HCT116 (cell line): ENCODE measurements around the gene CUL5. TPM values are rescaled to one million over a fixed set of nuclear protein-coding genes. Genes with fewer than 3 reads are reported as not detected.

Experiments used
- ATAC-seq: fragments of 200-7000 bp; cut with Tn5 transposase; 2 replicates; pipeline ENCODE4 v1.9.1; 2020; ENCODE audit warnings: mild to moderate bottlenecking, moderate library complexity
- BruUV-seq: library from RNA; stranded (reverse); fragments of 400-500 nt; replicated peaks from 2 replicates; lab custom pipeline; 2021; lab: Mats Ljungman, UMichigan
- CTCF ChIA-PET: fragments of 300-600 bp; sonication (Branson Sonifier 250); formaldehyde crosslinking; loops from one replicate; lab custom pipeline; 2021; ENCODE audit warnings: antibody characterized with exemption; lab: Charles Lee
- POLR2A ChIA-PET: fragments of 300-600, 350-600 bp; sonication (Branson Sonifier 250); formaldehyde crosslinking; loops from one replicate; lab custom pipeline; 2021; ENCODE audit warnings: antibody characterized with exemption; lab: Charles Lee
- RAD21 ChIA-PET, 2 experiments: fragments of 300-600 bp; sonication (Branson Sonifier 250); formaldehyde crosslinking; loops; one replicate each; lab custom pipeline; 2023; ENCODE audit warnings: low total read pairs in 2 of 2; ENCODE audit not compliant: uncharacterized antibody in 2 of 2, unreplicated experiment in 2 of 2, low non-redundant PET in 1 of 2; lab: Charles Lee
- DNase-seq: peaks from one replicate; pipeline ENCODE4 v3.0.0-alpha.2; 2010; ENCODE audit warnings: low read depth, low spot score
- H2AFZ ChIP-seq: fragments of 200-600 bp; shearing (Covaris generic), sonication (generic); 2 replicates; pipeline ENCODE4 v1.6.1; 2017; ENCODE audit warnings: low read depth, mixed run types, mixed read lengths, antibody characterized with exemption, low read length; ENCODE audit not compliant: poor library complexity, severe bottlenecking
- H3K27ac ChIP-seq: 2 replicates; pipeline ENCODE4 v1.5.1; 2012; ENCODE audit warnings: low read depth, low read length
- H3K27me3 ChIP-seq: fragments of 200-600 bp; sonication (generic); 2 replicates; pipeline ENCODE4 v1.6.1; 2016; ENCODE audit warnings: mixed run types, low read length, mixed read lengths; ENCODE audit not compliant: insufficient read depth
- H3K36me3 ChIP-seq, 2 experiments: fragments of 200-500 bp in 1 of 2; fragments of 200-600 bp in 1 of 2; sonication (Bioruptor generic) in 1 of 2; sonication (generic) in 1 of 2; 2 replicates each; pipeline versions ENCODE4 v1.5.1 to v1.6.1; 2014 to 2016; ENCODE audit warnings: low read length in 2 of 2, inconsistent platforms in 1 of 2, mixed read lengths in 1 of 2, mixed run types in 1 of 2; ENCODE audit not compliant: insufficient read depth in 2 of 2, control insufficient read depth in 1 of 2
- H3K4me1 ChIP-seq, 2 experiments: fragments of 200-600 bp in 1 of 2; sonication (generic) in 1 of 2; 2 replicates each; pipeline versions ENCODE4 v1.5.1 to v1.6.1; 2012 to 2017; ENCODE audit warnings: low read length in 2 of 2, inconsistent platforms in 1 of 2, mild to moderate bottlenecking in 1 of 2, mixed read lengths in 1 of 2, mixed run types in 1 of 2, moderate library complexity in 1 of 2; ENCODE audit not compliant: insufficient read depth in 2 of 2, control insufficient read depth in 1 of 2
- H3K4me2 ChIP-seq: fragments of 200-600 bp; sonication (generic); 2 replicates; pipeline ENCODE4 v1.6.1; 2017; ENCODE audit warnings: mixed run types, low read length, mixed read lengths
- H3K4me3 ChIP-seq, 2 experiments: fragments of 200-600 bp in 1 of 2; sonication (generic) in 1 of 2; replicated peaks in 1 of 2; 2 replicates each; pipeline ENCODE4 v1.5.1; 2011 to 2016; ENCODE audit warnings: low read length in 2 of 2, control low read depth in 1 of 2, low read depth in 1 of 2, mild to moderate bottlenecking in 1 of 2, mixed read lengths in 1 of 2, mixed run types in 1 of 2
- H3K79me2 ChIP-seq: fragments of 200-600 bp; sonication (generic); 2 replicates; pipeline ENCODE4 v1.6.1; 2017; ENCODE audit warnings: mild to moderate bottlenecking, mixed run types, low read length, moderate library complexity, mixed read lengths; ENCODE audit not compliant: insufficient read depth
- H3K9ac ChIP-seq: fragments of 200-600 bp; sonication (generic); 2 replicates; pipeline ENCODE4 v1.6.1; 2016; ENCODE audit warnings: low read length, mixed read lengths
- H3K9me2 ChIP-seq: fragments of 200-600 bp; sonication (generic), shearing (Covaris generic); 2 replicates; pipeline ENCODE4 v1.6.1; 2017; ENCODE audit warnings: mixed run types, mild to moderate bottlenecking, moderate library complexity; ENCODE audit not compliant: insufficient read depth
- H3K9me3 ChIP-seq, 2 experiments: fragments of 200-500 bp in 1 of 2; fragments of 200-600 bp in 1 of 2; sonication (Bioruptor generic) in 1 of 2; sonication (generic) in 1 of 2; 2 replicates each; pipeline ENCODE4 v1.6.1; 2014 to 2017; ENCODE audit warnings: low read length in 2 of 2, mixed read lengths in 2 of 2, inconsistent platforms in 1 of 2, low read depth in 1 of 2, mild to moderate bottlenecking in 1 of 2, mixed run types in 1 of 2, moderate library complexity in 1 of 2; ENCODE audit not compliant: control insufficient read depth in 1 of 2, insufficient read depth in 1 of 2
- H4K20me1 ChIP-seq: fragments of 200-600 bp; sonication (generic), shearing (Covaris generic); 2 replicates; pipeline ENCODE4 v1.6.1; 2017; ENCODE audit warnings: mixed run types, mild to moderate bottlenecking, moderate library complexity; ENCODE audit not compliant: insufficient read depth
- CTCF ChIP-seq, 3 experiments: fragments of 200-600 bp in 1 of 3; sonication (generic) in 1 of 3; IDR thresholded peaks in 2 of 3; conservative IDR thresholded peaks in 1 of 3; 2 replicates each; pipeline ENCODE4 v1.5.1; 2012 to 2017; ENCODE audit warnings: low read depth in 2 of 3, low read length in 2 of 3, antibody characterized with exemption in 1 of 3, borderline replicate concordance in 1 of 3, control low read depth in 1 of 3, mild to moderate bottlenecking in 1 of 3, mixed read lengths in 1 of 3, mixed run types in 1 of 3, moderate library complexity in 1 of 3; ENCODE audit not compliant: insufficient read depth in 1 of 3
- ELF1 ChIP-seq: IDR thresholded peaks from 2 replicates; pipeline ENCODE4 v1.6.1; 2012; ENCODE audit warnings: low read depth, borderline replicate concordance
- EZH2 ChIP-seq: fragments of 200-600 bp; sonication (generic); IDR thresholded peaks from 2 replicates; pipeline ENCODE4 v1.6.1; 2017; ENCODE audit warnings: antibody characterized with exemption, mixed run types
- FOSL1 ChIP-seq: IDR thresholded peaks from 2 replicates; pipeline ENCODE4 v1.6.1; 2012; ENCODE audit warnings: low read depth
- POLR2AphosphoS5 ChIP-seq: IDR thresholded peaks from 2 replicates; pipeline ENCODE4 v1.6.1; 2011; ENCODE audit warnings: mild to moderate bottlenecking, low read depth, low read length, moderate library complexity
- RAD21 ChIP-seq: IDR thresholded peaks from 2 replicates; pipeline ENCODE4 v1.6.1; 2012; ENCODE audit warnings: low read depth, mild to moderate bottlenecking
- REST ChIP-seq: IDR thresholded peaks from 2 replicates; pipeline ENCODE4 v1.6.1; 2012; ENCODE audit warnings: low read depth
- SRF ChIP-seq: IDR thresholded peaks from 2 replicates; pipeline ENCODE4 v1.6.1; 2012; ENCODE audit warnings: low read depth
- TCF7L2 ChIP-seq: IDR thresholded peaks from 2 replicates; pipeline ENCODE4 v1.7.0; 2011; ENCODE audit warnings: borderline replicate concordance, inconsistent platforms; ENCODE audit not compliant: insufficient read depth, insufficient read length; ENCODE audit errors: extremely low read depth
- YY1 ChIP-seq: IDR thresholded peaks from 2 replicates; pipeline ENCODE4 v1.6.1; 2011; ENCODE audit warnings: low read length, low read depth, moderate library complexity, mild to moderate bottlenecking; ENCODE audit not compliant: insufficient replicate concordance; ENCODE audit errors: extremely low read depth
- ZFX ChIP-seq: fragments of 450-650 bp; IDR thresholded peaks from 2 replicates; pipeline ENCODE4 v1.6.1; 2017
- ZNF274 ChIP-seq: fragments of 200-500 bp; sonication (Bioruptor generic); IDR thresholded peaks from 2 replicates; pipeline ENCODE4 v1.6.1; 2014; ENCODE audit warnings: mild to moderate bottlenecking, low read depth, low read length, inconsistent platforms
- intact Hi-C: fragments of 100-400 bp; cut with micrococcal nuclease; formaldehyde crosslinking; loops from 2 replicates; pipeline ENCODE4 v1.10.0; 2022
- total RNA-seq: library from RNA; stranded (reverse); gene quantifications from one replicate; pipeline ENCODE4 v1.2.1, GENCODE V29; 2021; ENCODE audit not compliant: unreplicated experiment
- TF ChIP-seq, protein P1 (sequence below): IDR thresholded peaks from 2 replicates; pipeline ENCODE4 v1.6.1; 2011; ENCODE audit warnings: mild to moderate bottlenecking, low read length, moderate library complexity; ENCODE audit not compliant: insufficient replicate concordance; ENCODE audit errors: extremely low read depth

Gene CUL5
- total RNA-seq, 1 experiment from 2014 or later: 41.9 TPM

DNA sequence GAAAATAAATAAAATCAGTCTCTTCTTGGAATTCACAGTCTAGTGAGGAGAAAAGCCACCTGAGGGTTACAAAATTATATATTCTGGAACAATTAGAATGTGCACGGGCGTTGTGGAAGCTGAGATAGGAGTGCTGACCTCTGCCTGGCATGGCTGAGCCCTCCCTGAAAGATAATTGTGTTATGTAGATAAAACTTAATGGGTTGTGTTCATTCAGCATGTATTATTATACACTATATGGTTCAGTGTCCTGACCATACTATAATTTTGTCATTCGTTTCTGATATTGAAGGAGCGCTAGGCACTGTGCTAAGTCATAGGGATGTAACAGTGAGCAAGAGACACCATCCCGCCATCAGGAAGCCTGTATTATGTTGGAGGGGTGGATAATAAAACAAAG, 116.4 kb downstream of the CUL5 start:
- Histone ChIP-seq H3K27me3 (no peaks in the 10 kb centered on the region), H4K20me1 (no peaks in the 10 kb centered on the region), H3K9me2 (no peaks in the 10 kb centered on the region), H3K79me2 (peaks cover 74% of the 10 kb centered on the region), H3K4me2 (no peak overlapping the region), H2AFZ (no peak overlapping the region), H3K4me1 (peaks cover 11 to 27% of the 10 kb centered on the region in 2 experiments), H3K9me3 (no peaks in the 10 kb centered on the region), H3K36me3 (no peaks in the 10 kb centered on the region), H3K9ac (no peak overlapping the region), H3K4me3 (no peak overlapping the region), H3K27ac (no peak overlapping the region)
- RAD21 ChIA-PET: no interaction called here
- intact Hi-C loops: no loop called here
- DNase-seq (no peak), ATAC-seq (no peak)
- CTCF ChIA-PET: no interaction called here
- TF ChIP-seq YY1 (no peak), ZFX (no peak), RAD21 (no peak), TCF7L2 (no peak), ELF1 (no peak), FOSL1 (no peak), REST (no peak), CTCF (IDR thresholded peaks at IDR 0.05 in 2 of 3, conservative IDR thresholded peaks at IDR 0.05 in 1 of 3; ENCODE audit: borderline replicate concordance in 1 of 3, insufficient read depth in 1 of 3, low read depth in 2 of 3, low read length in 2 of 3) (no peak), POLR2AphosphoS5 (no peak), EZH2 (no peak), SRF (no peak), ZNF274 (no peak)
- TF ChIP-seq, protein P1, sequence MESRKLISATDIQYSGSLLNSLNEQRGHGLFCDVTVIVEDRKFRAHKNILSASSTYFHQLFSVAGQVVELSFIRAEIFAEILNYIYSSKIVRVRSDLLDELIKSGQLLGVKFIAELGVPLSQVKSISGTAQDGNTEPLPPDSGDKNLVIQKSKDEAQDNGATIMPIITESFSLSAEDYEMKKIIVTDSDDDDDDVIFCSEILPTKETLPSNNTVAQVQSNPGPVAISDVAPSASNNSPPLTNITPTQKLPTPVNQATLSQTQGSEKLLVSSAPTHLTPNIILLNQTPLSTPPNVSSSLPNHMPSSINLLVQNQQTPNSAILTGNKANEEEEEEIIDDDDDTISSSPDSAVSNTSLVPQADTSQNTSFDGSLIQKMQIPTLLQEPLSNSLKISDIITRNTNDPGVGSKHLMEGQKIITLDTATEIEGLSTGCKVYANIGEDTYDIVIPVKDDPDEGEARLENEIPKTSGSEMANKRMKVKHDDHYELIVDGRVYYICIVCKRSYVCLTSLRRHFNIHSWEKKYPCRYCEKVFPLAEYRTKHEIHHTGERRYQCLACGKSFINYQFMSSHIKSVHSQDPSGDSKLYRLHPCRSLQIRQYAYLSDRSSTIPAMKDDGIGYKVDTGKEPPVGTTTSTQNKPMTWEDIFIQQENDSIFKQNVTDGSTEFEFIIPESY: no peak
- POLR2A ChIA-PET: no interaction called here
- TSS peak; percentile 2 for BruUV-seq
